CD8-positive, alpha-beta memory T cell (primary cell): Measurements from ENCODE around the gene HSD11B1. TPM values are rescaled to one million over a fixed set of nuclear protein-coding genes. Genes with fewer than 3 reads are reported as not detected.

Source experiments
- CTCF ChIA-PET: fragments of 350-600 bp; sonication (Branson Sonifier 250); formaldehyde crosslinking; loops from one replicate; lab custom pipeline; 2021; ENCODE audit warnings: antibody characterized with exemption; lab: Charles Lee
- POLR2A ChIA-PET: fragments of 350-600 bp; sonication (Branson Sonifier 250); formaldehyde crosslinking; loops from one replicate; lab custom pipeline; 2021; ENCODE audit warnings: antibody characterized with exemption; lab: Charles Lee
- DNase-seq, 5 donors: peaks; one replicate each; pipeline versions ENCODE4 v3.0.0 to v3.0.0-alpha.2; 2020 to 2022; ENCODE audit warnings: mixed read lengths in 1 of 5
- H3K27ac ChIP-seq: one replicate; pipeline ENCODE4 v1.7.0; 2013; ENCODE audit warnings: low read depth, mild to moderate bottlenecking, low read length, moderate library complexity
- H3K27me3 ChIP-seq: 2 replicates; pipeline ENCODE4 v1.7.0; 2013; ENCODE audit warnings: low read length, mild to moderate bottlenecking; ENCODE audit not compliant: insufficient read depth, poor library complexity, severe bottlenecking
- H3K36me3 ChIP-seq: 2 replicates; pipeline ENCODE4 v1.7.0; 2013; ENCODE audit warnings: mild to moderate bottlenecking, low read length, moderate library complexity; ENCODE audit not compliant: insufficient read depth
- H3K4me1 ChIP-seq: 2 replicates; pipeline ENCODE4 v1.7.0; 2013; ENCODE audit warnings: mild to moderate bottlenecking, low read length, moderate library complexity; ENCODE audit not compliant: insufficient read depth
- H3K4me3 ChIP-seq: 2 replicates; pipeline ENCODE4 v1.7.0; 2013; ENCODE audit warnings: mild to moderate bottlenecking, low read length
- H3K9me3 ChIP-seq: 2 replicates; pipeline ENCODE4 v1.7.0; 2013; ENCODE audit warnings: mild to moderate bottlenecking, low read length
- H3K27ac Mint-ChIP-seq, 8 donors: one replicate each; pipeline ENCODE4 v1.8.0; 2020 to 2021; ENCODE audit warnings: mixed read lengths in 8 of 8, mild to moderate bottlenecking in 6 of 8, inconsistent platforms in 3 of 8, moderate library complexity in 3 of 8
- H3K27me3 Mint-ChIP-seq, 2 donors: one replicate each; pipeline ENCODE4 v1.8.0; 2020 to 2021; ENCODE audit warnings: mixed read lengths in 2 of 2, mild to moderate bottlenecking in 1 of 2, moderate library complexity in 1 of 2
- H3K36me3 Mint-ChIP-seq, 3 donors: one replicate each; pipeline ENCODE4 v1.8.0; 2020 to 2021; ENCODE audit warnings: mixed read lengths in 3 of 3, inconsistent platforms in 1 of 3, mild to moderate bottlenecking in 1 of 3
- H3K4me1 Mint-ChIP-seq, 3 donors: one replicate each; pipeline ENCODE4 v1.8.0; 2020 to 2021; ENCODE audit warnings: mixed read lengths in 3 of 3, inconsistent platforms in 1 of 3, mild to moderate bottlenecking in 1 of 3
- H3K4me3 Mint-ChIP-seq, 7 donors: one replicate each; pipeline ENCODE4 v1.8.0; 2020 to 2021; ENCODE audit warnings: mixed read lengths in 7 of 7, mild to moderate bottlenecking in 6 of 7, moderate library complexity in 4 of 7, inconsistent platforms in 2 of 7
- H3K9me3 Mint-ChIP-seq, 5 donors: one replicate each; pipeline ENCODE4 v1.8.0; 2020 to 2022; ENCODE audit warnings: mixed read lengths in 5 of 5, mild to moderate bottlenecking in 3 of 5, moderate library complexity in 2 of 5, inconsistent platforms in 1 of 5
- polyA plus RNA-seq: library from polyadenylated mRNA; unstranded; fragments of 300-500 nt; fragmentation: Illumina TruSeq; gene quantifications from one replicate; pipeline ENCODE4 v1.2.3, GENCODE V29; 2021
- total RNA-seq, 2 experiments: library from RNA; stranded (reverse); gene quantifications; one replicate each; pipeline ENCODE4 v1.2.3, GENCODE V29; 2021

Gene HSD11B1
- total and polyA plus RNA-seq, 3 experiments from 2014 or later: 0.30 to 0.80 (median 0.59) TPM

- no peaks in the 10 kb centered on the region for H3K4me1 Mint-ChIP-seq
- H3K36me3 Mint-ChIP-seq: peaks cover 0 to 5% (median 3%) of the 10 kb centered on the region in 3 donors
- H3K4me3 Mint-ChIP-seq: no peak overlapping the region
- H3K9me3 Mint-ChIP-seq: peaks cover 0 to 2% (median 0%) of the 10 kb centered on the region in 5 donors
- Histone ChIP-seq H3K4me3 (no peak overlapping the region), H3K4me1 (no peaks in the 10 kb centered on the region), H3K27me3 (no peaks in the 10 kb centered on the region), H3K9me3 (no peaks in the 10 kb centered on the region), H3K36me3 (no peaks in the 10 kb centered on the region), H3K27ac (no peak overlapping the region)
- no peak overlapping the region for H3K27ac Mint-ChIP-seq
- ChIA-PET POLR2A (no interaction called here), CTCF (no interaction called here)
- H3K27me3 Mint-ChIP-seq: no peaks in the 10 kb centered on the region
- no peak for DNase-seq
Observed at GRCh38 chr1:209732725-209733124, 28.1 kb downstream of the HSD11B1 start.

GRCh38 chr1:209733409-209734192 lies 29.0 kb downstream of the HSD11B1 start:
- Histone ChIP-seq H3K9me3 (no peaks in the 10 kb centered on the region), H3K4me3 (no peak overlapping the region), H3K4me1 (no peaks in the 10 kb centered on the region), H3K36me3 (no peaks in the 10 kb centered on the region), H3K27ac (no peak overlapping the region), H3K27me3 (no peaks in the 10 kb centered on the region)
- Mint-ChIP-seq H3K36me3 (peaks cover 0 to 5% (median 3%) of the 10 kb centered on the region in 3 donors), H3K4me1 (no peaks in the 10 kb centered on the region), H3K27me3 (no peaks in the 10 kb centered on the region), H3K9me3 (peaks cover 0 to 2% (median 0%) of the 10 kb centered on the region in 5 donors), H3K4me3 (no peak overlapping the region), H3K27ac (peak overlapping the region in 1 of 8 donors; percentile 41)
- no peak for DNase-seq
- ChIA-PET CTCF (interaction anchor here (0.7 to 1.3 kb wide), 3 partner anchors 14 to 41 kb away, joined by 3 read pairs; partner anchors contain the start of gene TRAF3IP3), POLR2A (no interaction called here)

- no peaks in the 10 kb centered on the region for H3K36me3 ChIP-seq
- no peaks in the 10 kb centered on the region for H3K27me3 ChIP-seq
- Mint-ChIP-seq H3K27ac (no peak overlapping the region), H3K4me3 (no peak overlapping the region), H3K9me3 (peaks cover 0 to 2% (median 0%) of the 10 kb centered on the region in 5 donors), H3K36me3 (peaks cover 0 to 10% (median 3%) of the 10 kb centered on the region in 3 donors), H3K27me3 (peaks cover 0 to 6% of the 10 kb centered on the region in 2 donors), H3K4me1 (peaks cover 0 to under 1% (median under 1%) of the 10 kb centered on the region in 3 donors)
- no peak for DNase-seq
- H3K9me3 ChIP-seq: no peaks in the 10 kb centered on the region
- H3K4me3 ChIP-seq: no peak overlapping the region
- H3K4me1 ChIP-seq: no peaks in the 10 kb centered on the region
- H3K27ac ChIP-seq: no peak overlapping the region
- ChIA-PET POLR2A (no interaction called here), CTCF (interaction anchor here (0.5 to 3.2 kb wide), 3 partner anchors 12 to 715 kb away, joined by 3 to 13 read pairs (median 4); no protein-coding TSS in a partner anchor)
Observed at GRCh38 chr1:209736490-209737117, 32.0 kb downstream of the HSD11B1 start.

GRCh38 chr1:209737118-209737505 lies 32.5 kb downstream of the HSD11B1 start:
- no peaks in the 10 kb centered on the region for H3K4me1 ChIP-seq
- H3K4me3 Mint-ChIP-seq: no peak overlapping the region
- no peak for DNase-seq
- no peaks in the 10 kb centered on the region for H3K9me3 ChIP-seq
- ChIA-PET POLR2A (no interaction called here), CTCF (interaction anchor here (0.7 to 3.2 kb wide), 2 partner anchors 11 to 20 kb away, joined by 3 to 13 read pairs; no protein-coding TSS in a partner anchor)
- H3K27me3 Mint-ChIP-seq: peaks cover 0 to 6% of the 10 kb centered on the region in 2 donors
- H3K27ac Mint-ChIP-seq: no peak overlapping the region
- H3K27ac ChIP-seq: no peak overlapping the region
- no peaks in the 10 kb centered on the region for H3K27me3 ChIP-seq
- H3K9me3 Mint-ChIP-seq: peaks cover 0 to 2% (median 0%) of the 10 kb centered on the region in 5 donors
- peaks cover 0 to 12% (median 3%) of the 10 kb centered on the region in 3 donors for H3K36me3 Mint-ChIP-seq
- peaks cover 4 to 5% (median 4%) of the 10 kb centered on the region in 3 donors for H3K4me1 Mint-ChIP-seq
- H3K4me3 ChIP-seq: no peak overlapping the region
- no peaks in the 10 kb centered on the region for H3K36me3 ChIP-seq

- no peak overlapping the region for H3K4me3 Mint-ChIP-seq
- DNase-seq: no peak
- peaks cover 4 to 5% (median 4%) of the 10 kb centered on the region in 3 donors for H3K4me1 Mint-ChIP-seq
- H3K9me3 Mint-ChIP-seq: peaks cover 0 to 2% (median 0%) of the 10 kb centered on the region in 5 donors
- Histone ChIP-seq H3K4me1 (no peaks in the 10 kb centered on the region), H3K27ac (no peak overlapping the region), H3K27me3 (no peaks in the 10 kb centered on the region), H3K9me3 (no peaks in the 10 kb centered on the region), H3K36me3 (no peaks in the 10 kb centered on the region), H3K4me3 (no peak overlapping the region)
- CTCF ChIA-PET: interaction anchor here (3.2 kb wide), 1 partner anchor 10 kb away, joined by 13 read pairs; no protein-coding TSS in a partner anchor
- no peak overlapping the region for H3K27ac Mint-ChIP-seq
- peaks cover 0 to 6% of the 10 kb centered on the region in 2 donors for H3K27me3 Mint-ChIP-seq
- POLR2A ChIA-PET: no interaction called here
- peaks cover 0 to 7% (median 0%) of the 10 kb centered on the region in 3 donors for H3K36me3 Mint-ChIP-seq
Observed at GRCh38 chr1:209738270-209738669, 33.6 kb downstream of the HSD11B1 start.

GRCh38 chr1:209741193-209741592 lies 36.5 kb downstream of the HSD11B1 start:
- H3K27ac ChIP-seq: no peak overlapping the region
- no peaks in the 10 kb centered on the region for H3K27me3 ChIP-seq
- no peaks in the 10 kb centered on the region for H3K36me3 ChIP-seq
- DNase-seq: no peak
- POLR2A ChIA-PET: no interaction called here
- peaks cover 4 to 5% (median 5%) of the 10 kb centered on the region in 3 donors for H3K4me1 Mint-ChIP-seq
- H3K4me3 Mint-ChIP-seq: no peak overlapping the region
- H3K36me3 Mint-ChIP-seq: peaks cover 0 to 7% (median 2%) of the 10 kb centered on the region in 3 donors
- no peaks in the 10 kb centered on the region for H3K9me3 Mint-ChIP-seq
- H3K9me3 ChIP-seq: no peaks in the 10 kb centered on the region
- H3K27me3 Mint-ChIP-seq: peaks cover 0 to 6% of the 10 kb centered on the region in 2 donors
- H3K4me3 ChIP-seq: no peak overlapping the region
- peak overlapping the region in 2 of 8 donors; percentile 71 to 75 for H3K27ac Mint-ChIP-seq
- H3K4me1 ChIP-seq: no peaks in the 10 kb centered on the region
- CTCF ChIA-PET: no interaction called here

- no peak overlapping the region for H3K4me3 ChIP-seq
- H3K4me1 ChIP-seq: peaks cover 2% of the 10 kb centered on the region
- Mint-ChIP-seq H3K4me3 (no peak overlapping the region), H3K27ac (peak overlapping the region in 2 of 8 donors; percentile 18 to 71), H3K36me3 (peaks cover 0 to 7% (median 2%) of the 10 kb centered on the region in 3 donors), H3K9me3 (no peaks in the 10 kb centered on the region), H3K27me3 (peaks cover 0 to 6% of the 10 kb centered on the region in 2 donors), H3K4me1 (peaks cover 4 to 9% (median 5%) of the 10 kb centered on the region in 3 donors)
- H3K27ac ChIP-seq: no peak overlapping the region
- no peaks in the 10 kb centered on the region for H3K36me3 ChIP-seq
- H3K27me3 ChIP-seq: no peaks in the 10 kb centered on the region
- ChIA-PET POLR2A (no interaction called here), CTCF (no interaction called here)
- no peaks in the 10 kb centered on the region for H3K9me3 ChIP-seq
- no peak for DNase-seq
Observed at GRCh38 chr1:209741889-209742288, 37.2 kb downstream of the HSD11B1 start.
